Left ventricle myocardium inferior (tissue), 1 donor: ENCODE data around the gene ISOC2. TPM values are rescaled to one million over a fixed set of nuclear protein-coding genes. Genes with fewer than 3 reads are reported as not detected.
A peak's percentile ranks its signal among the peaks of the same experiment; 100 is the strongest.
"Not testable (repeated sequence)": the region's sequence is repeated elsewhere in the genome, so short reads cannot be mapped to it uniquely, and the experiment has no call there.

Experiments
- DNase-seq: peaks from one replicate; pipeline ENCODE4 v3.0.0-alpha.2; 2020
- H3K27ac ChIP-seq: fragments of 200-600 bp; replicated peaks from 2 replicates; pipeline ENCODE4 v1.8.0; 2021
- H3K27me3 ChIP-seq: fragments of 200-600 bp; 2 replicates; pipeline ENCODE4 v1.8.0; 2021; ENCODE audit warnings: low read depth
- H3K36me3 ChIP-seq: fragments of 200-600 bp; 2 replicates; pipeline ENCODE4 v1.8.0; 2021
- H3K4me1 ChIP-seq: fragments of 200-600 bp; 2 replicates; pipeline ENCODE4 v1.8.0; 2021
- H3K4me3 ChIP-seq: fragments of 200-600 bp; 2 replicates; pipeline ENCODE4 v1.8.0; 2021; ENCODE audit warnings: mild to moderate bottlenecking, moderate library complexity
- H3K9me3 ChIP-seq: fragments of 200-600 bp; replicated peaks from 2 replicates; pipeline ENCODE4 v1.8.0; 2021
- CTCF ChIP-seq: fragments of 200-600 bp; IDR thresholded peaks from 2 replicates; pipeline ENCODE4 v1.8.0; 2021; ENCODE audit warnings: antibody characterized with exemption, mild to moderate bottlenecking, borderline replicate concordance
- intact Hi-C: fragments of 100-400 bp; cut with micrococcal nuclease; formaldehyde crosslinking; loops from one replicate; pipeline ENCODE4 v1.11.0; 2022
- total RNA-seq: library from RNA; stranded (reverse); fragmentation: NEBNext Ultra II Directional; extraction: Animal tissue kit (Norgen Biotek cat#: 25700); gene quantifications from one replicate; pipeline ENCODE4 v1.2.1, GENCODE V29; 2021
- donor health status: DM: no; HTN: yes; CAD: no; lungs with severe emphysema.

Gene ISOC2
- total RNA-seq, 1 donor from 2014 or later: 52.6 TPM

DNA sequence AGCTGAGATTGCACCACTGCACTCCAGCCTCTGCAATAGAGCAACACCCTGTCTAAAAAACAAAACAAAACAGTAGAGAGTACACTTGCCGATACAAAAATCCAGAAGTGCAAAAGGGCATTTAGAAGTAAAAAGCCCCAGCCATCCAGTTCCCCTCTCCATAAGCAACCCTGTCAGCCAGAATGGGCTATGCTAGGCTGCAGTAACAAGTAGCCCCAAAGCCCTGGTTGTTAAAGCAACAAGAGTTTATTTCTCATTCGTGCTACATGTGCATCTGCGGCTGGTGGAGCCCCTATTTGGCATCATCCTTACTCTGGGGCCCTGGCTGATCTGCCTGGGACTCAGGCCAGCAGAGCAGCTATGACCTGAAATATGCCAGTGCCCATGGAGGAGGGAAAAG, 36.9 kb downstream of the ISOC2 start:
- peaks cover 65% of the 10 kb centered on the region for H3K27me3 ChIP-seq
- TF ChIP-seq CTCF: no peak
- H3K27ac ChIP-seq: no peak overlapping the region
- H3K4me1 ChIP-seq: peaks cover 5% of the 10 kb centered on the region
- no peak overlapping the region for H3K4me3 ChIP-seq
- no peaks in the 10 kb centered on the region for H3K9me3 ChIP-seq
- intact Hi-C loops: no loop called here
- no peaks in the 10 kb centered on the region for H3K36me3 ChIP-seq
- DNase-seq: no peak

DNA sequence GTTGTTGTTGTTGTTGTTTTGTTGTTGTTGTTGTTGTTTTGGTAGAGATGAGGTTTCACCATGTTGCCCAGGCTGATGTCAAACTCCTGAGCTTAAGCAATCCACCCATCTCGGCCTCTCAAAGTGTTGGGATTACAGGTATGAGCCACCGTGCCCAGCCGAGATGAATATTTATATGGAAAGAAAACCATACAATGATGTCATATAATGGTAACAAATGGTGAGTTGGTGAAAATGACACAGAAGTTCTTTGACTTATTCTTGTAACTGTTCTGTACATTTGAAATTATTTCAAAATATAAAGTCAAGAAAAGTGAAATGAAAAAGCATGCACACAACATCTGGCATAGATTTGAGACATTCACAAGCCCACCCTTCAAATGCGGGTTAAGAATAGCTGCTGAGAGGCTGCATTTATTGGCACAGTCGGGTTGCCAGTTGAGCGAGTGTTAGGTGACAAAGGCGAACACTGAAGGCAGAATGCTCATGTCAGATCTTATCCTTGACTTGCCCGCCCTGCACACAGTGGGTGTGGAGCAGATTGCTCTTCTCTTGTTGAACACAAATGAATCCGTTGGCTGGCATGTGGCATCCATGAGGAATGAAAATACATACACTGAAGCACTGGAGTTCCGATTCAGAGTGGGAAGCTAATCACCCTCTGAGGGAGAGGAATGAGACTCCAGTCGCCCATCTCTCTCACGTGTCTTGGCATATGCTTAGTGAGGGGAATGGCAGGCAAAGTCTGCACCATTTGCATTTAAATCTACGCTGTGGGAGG, 38.0 kb downstream of the ISOC2 start:
- Histone ChIP-seq H3K4me1 (peaks cover 5% of the 10 kb centered on the region), H3K27me3 (peaks cover 65% of the 10 kb centered on the region), H3K9me3 (no peaks in the 10 kb centered on the region), H3K36me3 (no peaks in the 10 kb centered on the region), H3K4me3 (no peak overlapping the region), H3K27ac (no peak overlapping the region)
- no peak for DNase-seq
- intact Hi-C loops: no loop called here
- TF ChIP-seq CTCF: no peak

DNA sequence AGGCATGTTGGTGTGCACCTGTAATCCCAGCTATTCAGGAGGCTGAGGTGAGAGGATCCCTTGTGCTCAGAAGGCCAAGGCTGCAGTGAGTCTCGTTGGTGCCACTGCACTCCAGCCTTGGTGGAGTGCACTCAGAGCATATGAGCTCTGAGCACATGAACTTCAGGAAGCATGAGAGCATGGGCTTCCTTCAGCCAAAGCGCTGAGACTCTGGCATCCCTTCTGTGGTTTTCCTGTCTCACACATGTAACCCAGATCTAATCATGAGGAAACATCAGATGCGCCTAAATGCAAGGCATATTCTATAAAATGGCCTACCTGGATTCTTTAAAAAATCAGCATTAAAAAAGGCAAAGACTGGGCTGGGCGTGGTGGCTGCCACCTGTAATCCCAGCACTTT, 40.2 kb downstream of the ISOC2 start:
- H3K4me3 ChIP-seq, H3K27ac ChIP-seq, intact Hi-C loops, H3K36me3 ChIP-seq, DNase-seq, H3K4me1 ChIP-seq, H3K9me3 ChIP-seq: not testable (repeated sequence)
- H3K27me3 ChIP-seq: peaks cover 50% of the 10 kb centered on the region

- no peak for TF ChIP-seq CTCF
- peaks cover 5% of the 10 kb centered on the region for H3K4me1 ChIP-seq
- intact Hi-C loops: no loop called here
- peaks cover 38% of the 10 kb centered on the region for H3K27me3 ChIP-seq
- no peaks in the 10 kb centered on the region for H3K36me3 ChIP-seq
- H3K27ac ChIP-seq: no peak overlapping the region
- DNase-seq: no peak
- H3K9me3 ChIP-seq: no peaks in the 10 kb centered on the region
- H3K4me3 ChIP-seq: no peak overlapping the region
Observed at GRCh38 chr19:55419624-55420236, 41.7 kb downstream of the ISOC2 start.

DNA sequence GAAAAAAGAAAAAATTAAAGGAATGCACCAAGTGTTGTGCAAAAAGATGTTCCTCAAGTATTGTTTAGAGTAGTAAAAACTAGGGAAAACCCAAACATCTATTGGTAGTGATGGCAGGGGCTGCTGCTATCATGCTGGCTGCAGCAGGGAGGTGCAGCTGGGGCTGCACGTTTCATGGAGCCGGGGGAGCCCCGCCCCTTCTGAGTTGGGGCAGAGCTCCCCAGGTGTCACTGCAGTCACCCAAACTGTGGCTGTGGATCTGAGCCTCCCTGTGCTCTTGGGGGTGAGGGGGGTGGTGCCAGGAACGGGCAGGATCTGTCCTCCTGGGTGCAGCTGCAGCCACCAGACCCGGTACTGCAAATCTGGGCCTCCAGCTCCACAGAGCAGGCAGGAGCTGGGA, 42.3 kb downstream of the ISOC2 start:
- Histone ChIP-seq H3K4me1 (peaks cover 5% of the 10 kb centered on the region), H3K27me3 (peaks cover 33% of the 10 kb centered on the region), H3K27ac (no peak overlapping the region), H3K9me3 (no peaks in the 10 kb centered on the region), H3K4me3 (no peak overlapping the region), H3K36me3 (no peaks in the 10 kb centered on the region)
- intact Hi-C loops: no loop called here
- no peak for TF ChIP-seq CTCF
- DNase-seq: no peak

GRCh38 chr19:55418185-55418584, 43.3 kb downstream of the ISOC2 start:
- Histone ChIP-seq H3K27me3 (peaks cover 31% of the 10 kb centered on the region), H3K4me1 (no peaks in the 10 kb centered on the region), H3K9me3 (no peaks in the 10 kb centered on the region), H3K4me3 (no peak overlapping the region), H3K36me3 (no peaks in the 10 kb centered on the region), H3K27ac (no peak overlapping the region)
- TF ChIP-seq CTCF: peak; percentile 74
- DNase-seq: no peak
- intact Hi-C loops: no loop called here
